Neuronal stem cell (in vitro differentiated cells): Measurements from ENCODE around the gene UCN.

Experiments
- DNase-seq: peaks from one replicate; pipeline ENCODE4 v3.0.0-alpha.2; 2013; ENCODE audit warnings: low spot score
- H2AFZ ChIP-seq: one replicate; pipeline ENCODE4 v1.6.1; 2013; ENCODE audit warnings: mild to moderate bottlenecking, low read length, inconsistent platforms
- H2AK5ac ChIP-seq: 2 replicates; pipeline ENCODE4 v1.6.1; 2013; ENCODE audit warnings: low read depth, mild to moderate bottlenecking, inconsistent platforms, low read length, moderate library complexity, mixed read lengths
- H2BK120ac ChIP-seq: 2 replicates; pipeline ENCODE4 v1.6.1; 2013; ENCODE audit warnings: low read depth, mild to moderate bottlenecking, inconsistent platforms, low read length, moderate library complexity, mixed read lengths
- H2BK12ac ChIP-seq: one replicate; pipeline ENCODE4 v1.6.1; 2013; ENCODE audit warnings: low read length, inconsistent platforms
- H2BK15ac ChIP-seq: 2 replicates; pipeline ENCODE4 v1.6.1; 2013; ENCODE audit warnings: mild to moderate bottlenecking, low read length, inconsistent platforms, mixed read lengths
- H2BK5ac ChIP-seq: one replicate; pipeline ENCODE4 v1.6.1; 2013; ENCODE audit warnings: inconsistent platforms, mild to moderate bottlenecking, low read length, moderate library complexity
- H3K14ac ChIP-seq: one replicate; pipeline ENCODE4 v1.6.1; 2013; ENCODE audit warnings: low read length, inconsistent platforms
- H3K18ac ChIP-seq: 2 replicates; pipeline ENCODE4 v1.6.1; 2013; ENCODE audit warnings: low read length, inconsistent platforms
- H3K23ac ChIP-seq: 2 replicates; pipeline ENCODE4 v1.6.1; 2013; ENCODE audit warnings: low read depth, mild to moderate bottlenecking, mixed read lengths, low read length, inconsistent platforms; ENCODE audit not compliant: poor library complexity
- H3K27ac ChIP-seq: replicated peaks from 3 replicates; pipeline ENCODE4 v1.5.1; 2013; ENCODE audit warnings: low read length, inconsistent platforms
- H3K27me3 ChIP-seq, 3 experiments: 2 replicates each; pipeline ENCODE4 v1.6.1; 2013; ENCODE audit warnings: low read length in 3 of 3, mild to moderate bottlenecking in 2 of 3, inconsistent platforms in 1 of 3, low read depth in 1 of 3, mixed read lengths in 1 of 3, moderate library complexity in 1 of 3; ENCODE audit not compliant: control insufficient read depth in 3 of 3, insufficient read depth in 3 of 3
- H3K36me3 ChIP-seq, 2 donors: replicated peaks in 1 of 2; 2 replicates each; pipeline ENCODE4 v1.6.1; 2013; ENCODE audit warnings: low read length in 2 of 2; ENCODE audit not compliant: control insufficient read depth in 2 of 2, insufficient read depth in 2 of 2
- H3K4ac ChIP-seq: 2 replicates; pipeline ENCODE4 v1.6.1; 2013; ENCODE audit warnings: inconsistent platforms, mild to moderate bottlenecking, low read length, moderate library complexity
- H3K4me1 ChIP-seq, 2 donors: 1 replicate in 1 of 2; 2 replicates in 1 of 2; pipeline ENCODE4 v1.6.1; 2013; ENCODE audit warnings: low read length in 2 of 2, low read depth in 1 of 2; ENCODE audit not compliant: control insufficient read depth in 2 of 2, insufficient read depth in 1 of 2
- H3K4me2 ChIP-seq: one replicate; pipeline ENCODE4 v1.6.1; 2013; ENCODE audit warnings: mild to moderate bottlenecking, low read length, inconsistent platforms; ENCODE audit not compliant: insufficient read depth, poor library complexity, severe bottlenecking
- H3K4me3 ChIP-seq, 2 donors: 2 replicates each; pipeline ENCODE4 v1.5.1; 2013; ENCODE audit warnings: low read length in 2 of 2, mild to moderate bottlenecking in 2 of 2, inconsistent platforms in 1 of 2, moderate library complexity in 1 of 2
- H3K79me1 ChIP-seq: one replicate; pipeline ENCODE4 v1.6.1; 2013; ENCODE audit warnings: low read depth, mild to moderate bottlenecking, inconsistent platforms, low read length, moderate library complexity
- H3K9ac ChIP-seq: one replicate; pipeline ENCODE4 v1.6.1; 2013; ENCODE audit warnings: mild to moderate bottlenecking, low read depth, low read length, inconsistent platforms; ENCODE audit not compliant: poor library complexity
- H3K9me3 ChIP-seq, 2 donors: replicated peaks in 1 of 2; 2 replicates each; pipeline versions ENCODE3 to v1.6.1; 2013; ENCODE audit warnings: low read length in 2 of 2, mild to moderate bottlenecking in 2 of 2, inconsistent platforms in 1 of 2, low read depth in 1 of 2, mixed read lengths in 1 of 2, moderate library complexity in 1 of 2; ENCODE audit not compliant: control insufficient read depth in 2 of 2, insufficient read depth in 1 of 2
- H4K8ac ChIP-seq: one replicate; pipeline ENCODE4 v1.6.1; 2013; ENCODE audit warnings: low read depth, mild to moderate bottlenecking, inconsistent platforms, low read length, moderate library complexity
- H4K91ac ChIP-seq: one replicate; pipeline ENCODE4 v1.6.1; 2013; ENCODE audit warnings: low read length, low read depth, mild to moderate bottlenecking, inconsistent platforms; ENCODE audit not compliant: poor library complexity
- WGBS, 2 donors: extraction: QIAGEN DNeasy Blood & Tissue Kit; methylation state at CpG; one replicate each; pipeline ENCODE4 v1.1.7; 2013; ENCODE audit warnings: missing lambda C conversion rate in 2 of 2, mixed read lengths in 1 of 2; ENCODE audit not compliant: insufficient read length in 2 of 2, insufficient replicate concordance in 1 of 2; ENCODE audit errors: extremely low coverage in 2 of 2; 5-methylcytosine and 5-hydroxymethylcytosine counted together

UCN gene

DNA sequence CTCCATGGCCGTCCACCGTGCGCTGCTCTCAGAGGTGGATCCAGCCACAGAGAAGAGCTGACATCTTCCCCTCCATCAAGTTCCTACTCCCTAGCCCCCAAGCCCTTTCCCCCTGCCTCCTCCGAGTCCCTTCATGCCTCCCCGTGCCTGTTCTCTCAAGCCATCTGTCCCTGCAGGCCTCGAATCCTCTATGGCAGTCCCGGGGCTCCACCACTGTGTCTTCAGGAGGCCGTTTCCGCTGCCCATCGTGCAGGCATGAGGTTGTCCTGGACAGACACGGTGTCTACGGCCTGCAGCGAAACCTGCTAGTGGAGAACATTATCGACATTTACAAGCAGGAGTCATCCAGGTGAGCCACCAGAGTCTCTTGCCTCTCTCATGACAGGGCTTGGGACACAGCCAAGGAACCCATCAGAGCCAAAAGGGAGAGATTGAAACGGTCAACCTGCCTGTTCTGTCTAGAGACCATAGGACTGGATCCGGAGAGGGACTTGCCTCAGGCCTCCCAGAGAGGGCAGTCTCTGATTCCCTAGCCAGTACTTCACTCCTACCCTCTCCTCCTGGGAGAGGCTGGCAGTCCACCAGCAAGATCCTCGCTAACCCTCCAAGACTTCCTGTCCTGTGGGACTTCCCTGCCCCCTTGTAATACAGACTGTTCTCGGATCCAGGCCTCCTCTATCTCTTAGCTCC lies 9.7 kb downstream of the UCN start:
- peak overlapping the region; percentile 71 for H2BK5ac ChIP-seq
- no peak overlapping the region for H3K4ac ChIP-seq
- H3K27ac ChIP-seq, result no peak overlapping the region
- H2BK12ac ChIP-seq, result no peak overlapping the region
- no peak overlapping the region for H4K8ac ChIP-seq
- no peak for DNase-seq
- H3K79me1 ChIP-seq, result no peaks in the 10 kb centered on the region
- H2BK15ac ChIP-seq, result no peak overlapping the region
- no peaks in the 10 kb centered on the region for H3K36me3 ChIP-seq
- H3K4me2 ChIP-seq, result no peak overlapping the region
- H4K91ac ChIP-seq, result no peak overlapping the region
- no peak overlapping the region for H2AK5ac ChIP-seq
- peaks cover 0 to 38% (median 0%) of the 10 kb centered on the region in 3 experiments for H3K27me3 ChIP-seq
- H3K18ac ChIP-seq, result no peak overlapping the region
- no peak overlapping the region for H2BK120ac ChIP-seq
- H3K9me3 ChIP-seq, result no peaks in the 10 kb centered on the region
- no peak overlapping the region for H3K4me3 ChIP-seq
- no peak overlapping the region for H3K9ac ChIP-seq
- H3K4me1 ChIP-seq, result no peaks in the 10 kb centered on the region
- peak overlapping the region; percentile 89 for H3K23ac ChIP-seq
- H3K14ac ChIP-seq, result no peak overlapping the region
- H2AFZ ChIP-seq, result peak overlapping the region; percentile 11
- WGBS, 2 donors, result no CpG with 5 or more reads among the region's 18 CpGs

DNA sequence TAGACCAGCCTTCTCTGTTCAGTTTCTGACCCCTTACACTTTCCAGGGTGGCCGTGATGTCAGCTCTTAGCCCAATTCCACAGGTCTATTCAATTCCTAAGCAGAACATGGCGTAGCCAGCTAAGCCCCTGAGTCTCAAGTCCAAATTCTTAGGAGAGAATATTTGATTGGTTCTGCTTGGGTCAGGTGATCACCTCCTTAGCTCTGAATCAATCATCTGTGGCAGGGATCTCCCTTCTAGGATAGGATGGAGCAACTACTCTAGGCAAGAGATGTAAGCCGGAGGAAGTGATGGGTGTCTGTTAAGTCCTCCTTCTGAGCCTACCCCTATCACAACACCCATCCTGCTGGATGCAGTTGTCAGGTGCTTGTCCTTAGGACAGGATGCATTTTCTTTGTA lies 11.1 kb downstream of the UCN start:
- no CpG with 5 or more reads among the region's 3 CpGs for WGBS, 2 donors
- Histone ChIP-seq H2BK5ac (no peak overlapping the region), H3K18ac (no peak overlapping the region), H3K23ac (no peak overlapping the region), H3K9me3 (no peaks in the 10 kb centered on the region), H3K4ac (no peak overlapping the region), H2BK12ac (no peak overlapping the region), H3K4me3 (no peak overlapping the region), H2BK120ac (no peak overlapping the region), H3K9ac (no peak overlapping the region), H3K27ac (no peak overlapping the region), H4K91ac (no peak overlapping the region), H3K4me2 (no peak overlapping the region), H3K79me1 (no peaks in the 10 kb centered on the region), H2AFZ (no peak overlapping the region), H2BK15ac (no peak overlapping the region), H3K14ac (no peak overlapping the region), H3K4me1 (no peaks in the 10 kb centered on the region), H4K8ac (no peak overlapping the region), H2AK5ac (no peak overlapping the region), H3K27me3 (peaks cover 0 to 52% (median 0%) of the 10 kb centered on the region in 3 experiments), H3K36me3 (no peaks in the 10 kb centered on the region)
- no peak for DNase-seq

DNA sequence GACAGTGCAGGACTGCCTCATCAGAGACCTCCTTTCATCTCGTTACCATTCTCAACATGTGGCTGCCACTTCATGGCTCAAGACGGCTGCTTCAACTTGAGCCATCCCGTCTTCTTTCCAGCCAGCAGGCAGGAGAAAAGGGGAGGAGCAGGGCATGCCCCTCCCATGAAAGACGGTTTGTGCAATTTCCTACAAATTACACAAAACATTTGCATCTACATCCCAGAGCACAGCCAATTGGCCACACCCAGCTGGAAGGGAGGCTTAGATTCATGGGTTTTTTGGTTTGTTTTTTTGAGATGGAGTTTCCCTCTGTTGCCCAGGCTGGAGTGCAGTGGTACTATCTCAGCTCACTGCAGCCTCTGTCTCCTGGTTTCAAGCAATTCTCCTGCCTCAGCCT lies 11.8 kb downstream of the UCN start:
- DNase-seq, result no peak
- Histone ChIP-seq H2AK5ac (no peak overlapping the region), H4K91ac (no peak overlapping the region), H3K18ac (no peak overlapping the region), H3K4me2 (no peak overlapping the region), H3K14ac (no peak overlapping the region), H3K4me1 (no peaks in the 10 kb centered on the region), H3K4me3 (no peak overlapping the region), H3K27ac (no peak overlapping the region), H3K4ac (no peak overlapping the region), H3K79me1 (no peaks in the 10 kb centered on the region), H2BK15ac (no peak overlapping the region), H4K8ac (no peak overlapping the region), H3K23ac (no peak overlapping the region), H2BK12ac (no peak overlapping the region), H3K9me3 (no peaks in the 10 kb centered on the region), H2BK5ac (no peak overlapping the region), H3K27me3 (peaks cover 0 to 59% (median 2%) of the 10 kb centered on the region in 3 experiments), H2AFZ (no peak overlapping the region), H3K9ac (no peak overlapping the region), H2BK120ac (no peak overlapping the region), H3K36me3 (no peaks in the 10 kb centered on the region)
- WGBS, 2 donors, result no CpG with 5 or more reads among the region's 4 CpGs

DNA sequence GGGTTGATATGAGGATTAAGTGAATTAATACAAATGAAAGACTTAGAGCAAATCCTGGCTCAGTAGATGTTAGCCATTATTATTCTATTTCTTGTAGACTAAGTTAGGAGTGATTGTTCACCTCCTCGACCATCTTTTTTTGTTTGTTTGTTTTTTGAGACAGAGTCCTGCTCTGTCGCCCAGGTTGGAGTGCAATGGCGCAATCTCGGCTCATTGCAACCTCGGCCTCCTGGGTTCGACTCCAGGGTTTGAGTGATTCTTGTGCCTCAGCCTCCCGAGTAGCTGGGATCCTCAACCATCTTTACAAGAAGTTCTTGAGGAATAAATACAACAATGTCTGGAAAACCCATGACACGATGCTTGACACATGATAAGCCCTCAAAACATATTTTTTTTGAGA lies 13.3 kb downstream of the UCN start:
- Histone ChIP-seq H3K23ac (no peak overlapping the region), H3K18ac (no peak overlapping the region), H2AK5ac (no peak overlapping the region), H2BK120ac (no peak overlapping the region), H3K4me3 (no peak overlapping the region), H3K14ac (no peak overlapping the region), H3K27me3 (peaks cover 0 to 73% (median 2%) of the 10 kb centered on the region in 3 experiments), H3K9me3 (no peaks in the 10 kb centered on the region), H3K4me1 (no peaks in the 10 kb centered on the region), H2BK12ac (no peak overlapping the region), H4K91ac (no peak overlapping the region), H3K9ac (no peak overlapping the region), H3K27ac (no peak overlapping the region), H4K8ac (no peak overlapping the region), H3K4ac (no peak overlapping the region), H2BK15ac (no peak overlapping the region), H2AFZ (no peak overlapping the region), H2BK5ac (no peak overlapping the region), H3K79me1 (no peaks in the 10 kb centered on the region), H3K36me3 (no peaks in the 10 kb centered on the region), H3K4me2 (no peak overlapping the region)
- DNase-seq, result no peak
- WGBS, 2 donors, result no CpG with 5 or more reads among the region's 8 CpGs
